Activated T-helper 17 cell treated with anti-CD3 and anti-CD28 coated beads, Interleukin-2, amount 50 U/mL, for 72 hours (primary cell): ENCODE results near the gene HRK. TPM values are rescaled to one million over a fixed set of nuclear protein-coding genes. Genes with fewer than 3 reads are reported as not detected.

Experiments used
- ATAC-seq: fragments of 150-1000 bp; cut with Tn5 transposase; replicated peaks from 2 replicates; pipeline ENCODE4 v1.10.0; 2021; ENCODE audit warnings: mild to moderate bottlenecking, moderate library complexity
- H3K27ac Mint-ChIP-seq: one replicate; pipeline ENCODE4 v1.8.0; 2022; ENCODE audit warnings: mixed read lengths
- H3K27me3 Mint-ChIP-seq: one replicate; pipeline ENCODE4 v1.8.0; 2022; ENCODE audit warnings: mixed read lengths
- H3K36me3 Mint-ChIP-seq: one replicate; pipeline ENCODE4 v1.8.0; 2022; ENCODE audit warnings: low read depth, mild to moderate bottlenecking, mixed read lengths
- H3K4me1 Mint-ChIP-seq: one replicate; pipeline ENCODE4 v1.8.0; 2022; ENCODE audit warnings: mixed read lengths
- H3K4me3 Mint-ChIP-seq: one replicate; pipeline ENCODE4 v1.8.0; 2022; ENCODE audit warnings: mild to moderate bottlenecking, mixed read lengths
- H3K9me3 Mint-ChIP-seq: one replicate; pipeline ENCODE4 v1.8.0; 2022; ENCODE audit warnings: mixed read lengths
- total RNA-seq, 2 donors: library from RNA; stranded (reverse); gene quantifications; one replicate each; pipeline ENCODE4 v1.2.3, GENCODE V29; 2022

Gene HRK
- total RNA-seq, 2 donors from 2014 or later: not detected

GRCh38 chr12:116863275-116863767 is 17.9 kb downstream of the HRK start:
- ATAC-seq: no peak

GRCh38 chr12:116862167-116862566 is 19.1 kb downstream of the HRK start:
- H3K27ac Mint-ChIP-seq: no peak overlapping the region
- H3K4me3 Mint-ChIP-seq: no peak overlapping the region
- H3K36me3 Mint-ChIP-seq: no peaks in the 10 kb centered on the region
- peaks cover 4% of the 10 kb centered on the region for H3K4me1 Mint-ChIP-seq
- peaks cover 27% of the 10 kb centered on the region for H3K27me3 Mint-ChIP-seq
- no peak for ATAC-seq
- no peaks in the 10 kb centered on the region for H3K9me3 Mint-ChIP-seq

More at GRCh38 chr12:116863275-116863767, 17.9 kb downstream of the HRK start:
- Mint-ChIP-seq H3K9me3 (no peaks in the 10 kb centered on the region), H3K4me3 (no peak overlapping the region), H3K27ac (no peak overlapping the region), H3K4me1 (peaks cover 4% of the 10 kb centered on the region), H3K27me3 (peaks cover 18% of the 10 kb centered on the region), H3K36me3 (no peaks in the 10 kb centered on the region)

GRCh38 chr12:116861320-116861719 is 19.9 kb downstream of the HRK start:
- H3K4me1 Mint-ChIP-seq: peaks cover 4% of the 10 kb centered on the region
- ATAC-seq: peak; percentile 44
- H3K27ac Mint-ChIP-seq: no peak overlapping the region
- no peaks in the 10 kb centered on the region for H3K9me3 Mint-ChIP-seq
- no peaks in the 10 kb centered on the region for H3K36me3 Mint-ChIP-seq
- H3K4me3 Mint-ChIP-seq: no peak overlapping the region
- H3K27me3 Mint-ChIP-seq: peaks cover 33% of the 10 kb centered on the region

- Mint-ChIP-seq H3K27ac (no peak overlapping the region), H3K4me1 (peaks cover 4% of the 10 kb centered on the region)
Measured at GRCh38 chr12:116860263-116860662, 21.0 kb downstream of the HRK start.

GRCh38 chr12:116859079-116859478 is 22.2 kb downstream of the HRK start:
- no peak for ATAC-seq
- Mint-ChIP-seq H3K27me3 (peaks cover 43% of the 10 kb centered on the region), H3K36me3 (no peaks in the 10 kb centered on the region), H3K27ac (no peak overlapping the region), H3K4me1 (peaks cover 4% of the 10 kb centered on the region), H3K9me3 (no peaks in the 10 kb centered on the region), H3K4me3 (no peak overlapping the region)

More at GRCh38 chr12:116860263-116860662, 21.0 kb downstream of the HRK start:
- Mint-ChIP-seq H3K36me3 (no peaks in the 10 kb centered on the region), H3K27me3 (peaks cover 39% of the 10 kb centered on the region), H3K9me3 (no peaks in the 10 kb centered on the region), H3K4me3 (no peak overlapping the region)
- no peak for ATAC-seq

GRCh38 chr12:116856729-116857128 is 24.5 kb downstream of the HRK start:
- peaks cover 36% of the 10 kb centered on the region for H3K27me3 Mint-ChIP-seq
- H3K4me3 Mint-ChIP-seq: no peak overlapping the region
- no peak for ATAC-seq
- H3K4me1 Mint-ChIP-seq: peaks cover 2% of the 10 kb centered on the region
- no peaks in the 10 kb centered on the region for H3K36me3 Mint-ChIP-seq
- no peaks in the 10 kb centered on the region for H3K9me3 Mint-ChIP-seq
- H3K27ac Mint-ChIP-seq: no peak overlapping the region

- Mint-ChIP-seq H3K4me3 (no peak overlapping the region), H3K36me3 (no peaks in the 10 kb centered on the region)
Measured at GRCh38 chr12:116855744-116856470, 25.3 kb downstream of the HRK start.

GRCh38 chr12:116853507-116853906 is 27.7 kb downstream of the HRK start:
- no peaks in the 10 kb centered on the region for H3K4me1 Mint-ChIP-seq
- no peaks in the 10 kb centered on the region for H3K36me3 Mint-ChIP-seq
- H3K4me3 Mint-ChIP-seq: no peak overlapping the region
- no peaks in the 10 kb centered on the region for H3K9me3 Mint-ChIP-seq
- H3K27me3 Mint-ChIP-seq: peaks cover 25% of the 10 kb centered on the region
- no peak overlapping the region for H3K27ac Mint-ChIP-seq
- ATAC-seq: no peak

More at GRCh38 chr12:116855744-116856470, 25.3 kb downstream of the HRK start:
- Mint-ChIP-seq H3K27ac (no peak overlapping the region), H3K4me1 (no peaks in the 10 kb centered on the region), H3K27me3 (peaks cover 34% of the 10 kb centered on the region), H3K9me3 (no peaks in the 10 kb centered on the region)
- ATAC-seq: no peak

- ATAC-seq: no peak
- Mint-ChIP-seq H3K27ac (no peak overlapping the region), H3K4me3 (no peak overlapping the region), H3K36me3 (no peaks in the 10 kb centered on the region), H3K27me3 (peaks cover 17% of the 10 kb centered on the region), H3K4me1 (no peaks in the 10 kb centered on the region), H3K9me3 (no peaks in the 10 kb centered on the region)
Measured at GRCh38 chr12:116852303-116852702, 28.9 kb downstream of the HRK start.

GRCh38 chr12:116849216-116849615 is 32.0 kb downstream of the HRK start:
- no peak for ATAC-seq
- no peaks in the 10 kb centered on the region for H3K9me3 Mint-ChIP-seq
- H3K27me3 Mint-ChIP-seq: no peaks in the 10 kb centered on the region
- no peak overlapping the region for H3K4me3 Mint-ChIP-seq
- H3K36me3 Mint-ChIP-seq: no peaks in the 10 kb centered on the region
- H3K4me1 Mint-ChIP-seq: no peaks in the 10 kb centered on the region
- no peak overlapping the region for H3K27ac Mint-ChIP-seq

GRCh38 chr12:116843085-116843484 is 38.2 kb downstream of the HRK start:
- no peaks in the 10 kb centered on the region for H3K9me3 Mint-ChIP-seq
- no peak for ATAC-seq
- H3K36me3 Mint-ChIP-seq: no peaks in the 10 kb centered on the region
- H3K27me3 Mint-ChIP-seq: no peaks in the 10 kb centered on the region
- no peak overlapping the region for H3K27ac Mint-ChIP-seq
- H3K4me3 Mint-ChIP-seq: no peak overlapping the region
- H3K4me1 Mint-ChIP-seq: no peaks in the 10 kb centered on the region

GRCh38 chr12:116839287-116839830 is 41.9 kb downstream of the HRK start:
- ATAC-seq: no peak
- Mint-ChIP-seq H3K4me3 (no peak overlapping the region), H3K27ac (no peak overlapping the region), H3K27me3 (no peaks in the 10 kb centered on the region), H3K4me1 (no peaks in the 10 kb centered on the region), H3K36me3 (no peaks in the 10 kb centered on the region), H3K9me3 (no peaks in the 10 kb centered on the region)

GRCh38 chr12:116838365-116838764 is 42.9 kb downstream of the HRK start:
- no peak for ATAC-seq
- no peak overlapping the region for H3K27ac Mint-ChIP-seq
- no peaks in the 10 kb centered on the region for H3K36me3 Mint-ChIP-seq
- no peaks in the 10 kb centered on the region for H3K4me1 Mint-ChIP-seq
- H3K27me3 Mint-ChIP-seq: no peaks in the 10 kb centered on the region
- no peak overlapping the region for H3K4me3 Mint-ChIP-seq
- no peaks in the 10 kb centered on the region for H3K9me3 Mint-ChIP-seq

GRCh38 chr12:116837097-116837496 is 44.1 kb downstream of the HRK start:
- Mint-ChIP-seq H3K27me3 (no peaks in the 10 kb centered on the region), H3K27ac (no peak overlapping the region), H3K4me1 (no peaks in the 10 kb centered on the region), H3K4me3 (no peak overlapping the region), H3K36me3 (no peaks in the 10 kb centered on the region), H3K9me3 (no peaks in the 10 kb centered on the region)
- no peak for ATAC-seq

- H3K4me1 Mint-ChIP-seq: no peaks in the 10 kb centered on the region
- no peaks in the 10 kb centered on the region for H3K36me3 Mint-ChIP-seq
- no peak overlapping the region for H3K27ac Mint-ChIP-seq
- no peaks in the 10 kb centered on the region for H3K27me3 Mint-ChIP-seq
- H3K4me3 Mint-ChIP-seq: no peak overlapping the region
- no peak for ATAC-seq
- no peaks in the 10 kb centered on the region for H3K9me3 Mint-ChIP-seq
Measured at GRCh38 chr12:116835484-116835883, 45.8 kb downstream of the HRK start.
